ENCODE measurements around the gene CPED1. TPM values are rescaled to one million over a fixed set of nuclear protein-coding genes. Genes with fewer than 3 reads are reported as not detected.

The CPED1 gene
- total RNA-seq, 6 donors from 2014 or later, result 12.9 to 31.6 (median 18.1) TPM

DNA sequence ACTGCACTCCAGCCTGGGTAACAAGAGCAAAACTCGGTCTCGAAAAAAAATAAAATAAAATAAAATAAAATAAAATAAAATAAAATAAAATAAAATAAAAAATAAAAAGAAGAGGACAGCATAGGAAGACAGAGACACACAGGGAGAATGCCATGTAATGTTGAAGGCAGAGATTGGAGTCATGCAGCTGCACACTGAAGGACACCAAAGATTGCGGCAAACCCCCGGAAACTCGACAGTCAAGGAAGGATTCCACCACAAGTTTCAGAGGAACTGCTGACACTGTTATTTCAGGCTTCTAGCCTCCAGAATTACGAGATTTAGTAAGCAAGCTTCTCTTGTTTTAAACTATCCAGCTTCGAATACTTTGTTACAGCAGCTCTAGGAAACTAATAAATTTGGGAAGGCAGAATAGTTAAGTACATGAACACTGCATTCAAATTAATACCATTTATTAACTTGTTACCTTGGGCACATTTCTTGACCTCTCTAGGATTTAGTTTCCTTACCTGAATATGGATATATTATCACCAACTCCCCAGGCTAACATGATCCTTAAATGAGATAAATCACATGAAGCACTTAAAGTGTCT, 9.5 kb downstream of the CPED1 start:
- TF ChIP-seq POLR2AphosphoS5 (IDR thresholded peaks at IDR 0.05) (no peak), EP300 (IDR thresholded peaks at IDR 0.05) (no peak), POLR2A (IDR thresholded peaks at IDR 0.05) (no peak)
- TF ChIP-seq, protein P1, sequence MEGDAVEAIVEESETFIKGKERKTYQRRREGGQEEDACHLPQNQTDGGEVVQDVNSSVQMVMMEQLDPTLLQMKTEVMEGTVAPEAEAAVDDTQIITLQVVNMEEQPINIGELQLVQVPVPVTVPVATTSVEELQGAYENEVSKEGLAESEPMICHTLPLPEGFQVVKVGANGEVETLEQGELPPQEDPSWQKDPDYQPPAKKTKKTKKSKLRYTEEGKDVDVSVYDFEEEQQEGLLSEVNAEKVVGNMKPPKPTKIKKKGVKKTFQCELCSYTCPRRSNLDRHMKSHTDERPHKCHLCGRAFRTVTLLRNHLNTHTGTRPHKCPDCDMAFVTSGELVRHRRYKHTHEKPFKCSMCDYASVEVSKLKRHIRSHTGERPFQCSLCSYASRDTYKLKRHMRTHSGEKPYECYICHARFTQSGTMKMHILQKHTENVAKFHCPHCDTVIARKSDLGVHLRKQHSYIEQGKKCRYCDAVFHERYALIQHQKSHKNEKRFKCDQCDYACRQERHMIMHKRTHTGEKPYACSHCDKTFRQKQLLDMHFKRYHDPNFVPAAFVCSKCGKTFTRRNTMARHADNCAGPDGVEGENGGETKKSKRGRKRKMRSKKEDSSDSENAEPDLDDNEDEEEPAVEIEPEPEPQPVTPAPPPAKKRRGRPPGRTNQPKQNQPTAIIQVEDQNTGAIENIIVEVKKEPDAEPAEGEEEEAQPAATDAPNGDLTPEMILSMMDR (IDR thresholded peaks at IDR 0.05), result no peak
- DNase-seq, result peak in 1 of 2 donors; percentile 42
- 79 to 85% methylated on average over 7 of the region's 7 CpGs for WGBS, 2 donors
- ATAC-seq (ENCODE audit: low FRiP score in 2 of 2), result peak in 1 of 2 donors; percentile 66
- Histone ChIP-seq H3K4me3 (no peak overlapping the region), H3K27ac (peak overlapping the region in 2 of 4 donors; percentile 1 to 26), H3K4me1 (peaks cover 17 to 49% (median 20%) of the 10 kb centered on the region in 4 donors), H3K27me3 (no peaks in the 10 kb centered on the region), H3K36me3 (no peaks in the 10 kb centered on the region), H3K9me3 (no peaks in the 10 kb centered on the region)

DNA sequence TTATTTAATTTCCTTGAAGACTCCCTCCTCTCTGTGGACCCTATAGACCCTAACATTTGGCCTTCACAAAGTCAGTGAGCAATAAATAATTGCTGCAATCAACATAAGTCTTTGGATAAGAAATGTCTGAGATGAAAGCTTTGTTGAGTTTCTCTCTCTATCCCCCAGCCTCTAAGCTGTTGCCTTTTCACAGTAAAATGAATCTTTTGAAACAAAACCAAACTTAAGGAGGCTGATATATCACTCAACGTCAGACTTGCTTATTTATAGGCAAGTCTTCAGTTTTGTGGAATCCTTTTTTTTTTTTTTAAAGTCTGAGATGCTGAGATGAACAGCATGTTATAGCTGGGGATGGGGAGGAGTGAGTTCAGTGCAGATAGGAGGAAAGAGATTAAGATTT, 10.0 kb downstream of the CPED1 start:
- ATAC-seq (ENCODE audit: low FRiP score in 2 of 2) (no peak), DNase-seq (no peak)
- H3K36me3 ChIP-seq, result no peaks in the 10 kb centered on the region
- no peak for TF ChIP-seq POLR2AphosphoS5 (IDR thresholded peaks at IDR 0.05)
- H3K27ac ChIP-seq, result peak overlapping the region in 2 of 4 donors; percentile 1 to 26
- H3K4me1 ChIP-seq, result peaks cover 17 to 45% (median 19%) of the 10 kb centered on the region in 4 donors
- H3K4me3 ChIP-seq, result no peak overlapping the region
- no peaks in the 10 kb centered on the region for H3K9me3 ChIP-seq
- no peaks in the 10 kb centered on the region for H3K27me3 ChIP-seq
- WGBS, 2 donors, result 49 to 66% methylated on average over 1 of the region's 1 CpG

DNA sequence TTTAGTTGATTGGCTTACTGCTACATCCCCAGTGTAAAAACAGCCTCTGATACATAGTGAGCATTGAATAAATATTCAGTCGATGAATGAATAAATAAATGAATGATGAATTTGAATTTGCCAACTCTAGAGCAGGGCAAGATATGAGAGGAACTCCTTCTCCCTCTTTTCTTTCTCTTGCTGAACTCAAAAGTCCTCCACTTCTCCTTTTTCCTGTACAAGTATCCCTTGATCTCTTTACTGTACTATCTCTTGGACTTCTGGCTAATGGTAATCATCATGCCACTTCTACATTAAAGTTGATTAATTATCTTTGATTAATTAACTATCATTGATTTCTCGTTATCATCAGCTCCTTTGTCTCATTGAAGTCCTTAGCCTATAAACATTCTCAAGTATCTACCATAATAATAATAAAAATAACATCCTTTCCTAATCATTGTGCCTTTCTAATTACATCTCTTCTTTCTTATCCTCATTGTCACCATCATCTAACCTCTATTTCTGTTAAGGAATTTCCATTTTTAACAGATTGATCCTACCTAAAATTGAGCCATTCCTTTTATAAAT, 10.6 kb downstream of the CPED1 start:
- TF ChIP-seq POLR2AphosphoS5 (IDR thresholded peaks at IDR 0.05), result no peak
- no peak for TF ChIP-seq EP300 (IDR thresholded peaks at IDR 0.05)
- TF ChIP-seq POLR2A (IDR thresholded peaks at IDR 0.05), result no peak
- TF ChIP-seq, protein P1 (IDR thresholded peaks at IDR 0.05), result no peak
- ATAC-seq (ENCODE audit: low FRiP score in 2 of 2) (no peak), DNase-seq (no peak)
- H3K36me3 ChIP-seq, result no peaks in the 10 kb centered on the region
- WGBS, 2 donors, result 63 to 71% methylated on average over 2 of the region's 2 CpGs
- peaks cover 17 to 40% (median 19%) of the 10 kb centered on the region in 4 donors for H3K4me1 ChIP-seq
- H3K9me3 ChIP-seq, result no peaks in the 10 kb centered on the region
- H3K4me3 ChIP-seq, result no peak overlapping the region
- H3K27ac ChIP-seq, result peak overlapping the region in 2 of 4 donors; percentile 30 to 47
- no peaks in the 10 kb centered on the region for H3K27me3 ChIP-seq

DNA sequence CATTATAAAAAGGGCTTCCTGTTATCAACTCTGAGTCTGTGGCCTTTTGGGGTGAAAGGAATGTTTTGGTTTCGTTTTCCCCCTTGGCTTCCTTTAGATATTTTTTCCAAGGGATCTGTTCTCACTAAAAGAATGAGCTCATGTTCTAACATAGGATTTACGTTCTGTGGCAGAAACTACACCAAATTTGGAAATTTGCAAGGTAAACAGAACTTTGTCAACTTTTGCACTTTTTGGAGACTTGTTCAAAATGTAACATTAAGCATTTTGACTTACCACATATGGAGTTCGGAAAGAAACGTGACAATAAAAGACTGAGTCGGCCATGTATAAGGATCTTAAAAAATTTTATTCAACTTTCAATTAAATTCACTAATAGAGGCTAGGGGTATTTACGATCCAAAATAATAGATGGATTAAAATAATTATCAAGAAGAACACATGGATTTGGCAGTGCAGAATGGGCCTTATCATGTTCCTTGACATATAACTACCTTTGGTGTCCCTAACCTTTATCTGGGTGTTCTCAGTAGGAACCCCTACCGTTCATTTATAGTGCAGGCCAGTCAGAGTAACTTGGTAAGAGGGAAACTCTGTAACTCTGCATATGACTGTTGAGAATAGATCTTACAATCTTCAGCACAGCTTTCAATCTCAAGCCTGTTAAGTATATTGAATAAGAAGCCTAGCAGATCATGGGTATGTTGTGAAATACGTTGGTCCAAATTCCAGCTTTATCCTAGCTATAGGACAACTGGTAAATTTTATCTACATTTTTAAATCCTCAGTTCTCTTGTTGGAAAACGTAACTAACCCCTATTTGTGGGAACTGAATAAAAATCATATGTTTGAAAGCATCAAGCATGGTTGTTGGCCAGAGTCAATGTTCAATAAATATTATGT, 11.8 kb downstream of the CPED1 start:
- peak overlapping the region in 2 of 4 donors; percentile 30 to 61 for H3K27ac ChIP-seq
- H3K9me3 ChIP-seq, result no peaks in the 10 kb centered on the region
- ATAC-seq (ENCODE audit: low FRiP score in 2 of 2), result peak in 1 of 2 donors; percentile 51
- H3K4me3 ChIP-seq, result no peak overlapping the region
- peaks cover 17 to 40% (median 19%) of the 10 kb centered on the region in 4 donors for H3K4me1 ChIP-seq
- H3K36me3 ChIP-seq, result no peaks in the 10 kb centered on the region
- no peak for TF ChIP-seq EP300 (IDR thresholded peaks at IDR 0.05)
- TF ChIP-seq, protein P1 (IDR thresholded peaks at IDR 0.05), result no peak
- TF ChIP-seq POLR2AphosphoS5 (IDR thresholded peaks at IDR 0.05), result no peak
- TF ChIP-seq POLR2A (IDR thresholded peaks at IDR 0.05), result no peak
- no peak for DNase-seq
- no peaks in the 10 kb centered on the region for H3K27me3 ChIP-seq
- WGBS, 2 donors, result 64 to 69% methylated on average over 9 of the region's 9 CpGs

All from upper lobe of left lung (tissue), 6 donors.